ENCODE measurements around the gene CFAP74. TPM values are rescaled to one million over a fixed set of nuclear protein-coding genes. Genes with fewer than 3 reads are reported as not detected.
"Not testable (repeated sequence)": the region's sequence is repeated elsewhere in the genome, so short reads cannot be mapped to it uniquely, and the experiment has no call there.

CFAP74 gene
- total RNA-seq, 1 donor from 2014 or later, result not detected

DNA sequence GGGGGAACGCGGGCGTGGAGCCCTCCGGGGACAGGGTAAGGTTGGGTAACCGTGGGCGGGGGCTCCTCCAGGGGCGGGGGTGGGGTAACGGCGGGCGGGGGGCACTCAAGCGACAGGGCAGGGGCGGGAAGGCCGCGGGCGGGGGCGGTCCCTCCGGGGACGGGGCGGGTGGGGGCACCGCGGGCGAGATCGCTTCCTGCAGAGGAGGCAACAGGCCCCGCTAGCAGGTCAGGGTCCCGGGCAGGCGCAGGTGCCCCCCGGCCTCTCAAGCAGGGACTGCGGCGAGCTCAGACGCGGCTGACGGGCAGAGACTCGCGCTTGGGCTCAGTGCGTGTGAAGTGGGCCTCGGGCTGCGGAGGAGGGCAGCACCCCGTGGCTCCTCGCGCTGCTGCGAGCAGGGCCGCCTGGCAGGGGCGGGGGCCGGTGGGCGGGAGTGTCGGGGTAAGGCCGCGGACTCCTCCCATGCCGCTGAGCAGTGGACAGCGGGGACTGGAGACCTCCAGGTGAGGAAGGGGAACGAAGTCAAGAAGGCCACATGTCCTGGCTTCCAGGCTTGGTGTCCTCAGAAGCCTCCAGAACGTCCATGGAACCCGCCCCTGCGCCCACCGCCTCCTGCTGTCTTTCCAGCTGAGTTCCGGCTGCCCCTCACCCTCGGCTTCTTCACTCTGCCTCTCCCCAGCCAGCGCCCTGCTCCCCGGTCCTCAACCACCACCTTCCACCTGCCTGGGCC, 112.1 kb downstream of the CFAP74 start:
- Histone ChIP-seq H3K4me3 (ENCODE audit: low read depth, low read length) (peak overlapping the region; percentile 96), H3K27me3 (ENCODE audit: control insufficient read depth, insufficient read depth, low read length) (peaks cover 5% of the 10 kb centered on the region), H3K36me3 (ENCODE audit: control insufficient read depth, insufficient read depth, low read length) (no peaks in the 10 kb centered on the region)
- TF ChIP-seq, protein P1, sequence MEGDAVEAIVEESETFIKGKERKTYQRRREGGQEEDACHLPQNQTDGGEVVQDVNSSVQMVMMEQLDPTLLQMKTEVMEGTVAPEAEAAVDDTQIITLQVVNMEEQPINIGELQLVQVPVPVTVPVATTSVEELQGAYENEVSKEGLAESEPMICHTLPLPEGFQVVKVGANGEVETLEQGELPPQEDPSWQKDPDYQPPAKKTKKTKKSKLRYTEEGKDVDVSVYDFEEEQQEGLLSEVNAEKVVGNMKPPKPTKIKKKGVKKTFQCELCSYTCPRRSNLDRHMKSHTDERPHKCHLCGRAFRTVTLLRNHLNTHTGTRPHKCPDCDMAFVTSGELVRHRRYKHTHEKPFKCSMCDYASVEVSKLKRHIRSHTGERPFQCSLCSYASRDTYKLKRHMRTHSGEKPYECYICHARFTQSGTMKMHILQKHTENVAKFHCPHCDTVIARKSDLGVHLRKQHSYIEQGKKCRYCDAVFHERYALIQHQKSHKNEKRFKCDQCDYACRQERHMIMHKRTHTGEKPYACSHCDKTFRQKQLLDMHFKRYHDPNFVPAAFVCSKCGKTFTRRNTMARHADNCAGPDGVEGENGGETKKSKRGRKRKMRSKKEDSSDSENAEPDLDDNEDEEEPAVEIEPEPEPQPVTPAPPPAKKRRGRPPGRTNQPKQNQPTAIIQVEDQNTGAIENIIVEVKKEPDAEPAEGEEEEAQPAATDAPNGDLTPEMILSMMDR (IDR thresholded peaks at IDR 0.05; ENCODE audit: insufficient read depth, low read length, poor library complexity, severe bottlenecking), result no peak
- no peak for DNase-seq (ENCODE audit: low read depth)

- TF ChIP-seq, protein P1 (IDR thresholded peaks at IDR 0.05; ENCODE audit: insufficient read depth, low read length, poor library complexity, severe bottlenecking), result no peak
- Histone ChIP-seq H3K4me3 (ENCODE audit: low read depth, low read length) (peak within 1 kb of the TSS; percentile 96), H3K27me3 (ENCODE audit: control insufficient read depth, insufficient read depth, low read length) (peaks cover 5% of the 10 kb centered on the region), H3K36me3 (ENCODE audit: control insufficient read depth, insufficient read depth, low read length) (no peaks in the 10 kb centered on the region)
- no peak for DNase-seq (ENCODE audit: low read depth)
Measured at GRCh38 chr1:1890506-1891348, 112.9 kb downstream of the CFAP74 start, which contains the start of gene GNB1. TSS of gene GNB1 (minus strand) at chr1:1891087. CDS start at chr1:1825453, 65,634 bp downstream.

DNA sequence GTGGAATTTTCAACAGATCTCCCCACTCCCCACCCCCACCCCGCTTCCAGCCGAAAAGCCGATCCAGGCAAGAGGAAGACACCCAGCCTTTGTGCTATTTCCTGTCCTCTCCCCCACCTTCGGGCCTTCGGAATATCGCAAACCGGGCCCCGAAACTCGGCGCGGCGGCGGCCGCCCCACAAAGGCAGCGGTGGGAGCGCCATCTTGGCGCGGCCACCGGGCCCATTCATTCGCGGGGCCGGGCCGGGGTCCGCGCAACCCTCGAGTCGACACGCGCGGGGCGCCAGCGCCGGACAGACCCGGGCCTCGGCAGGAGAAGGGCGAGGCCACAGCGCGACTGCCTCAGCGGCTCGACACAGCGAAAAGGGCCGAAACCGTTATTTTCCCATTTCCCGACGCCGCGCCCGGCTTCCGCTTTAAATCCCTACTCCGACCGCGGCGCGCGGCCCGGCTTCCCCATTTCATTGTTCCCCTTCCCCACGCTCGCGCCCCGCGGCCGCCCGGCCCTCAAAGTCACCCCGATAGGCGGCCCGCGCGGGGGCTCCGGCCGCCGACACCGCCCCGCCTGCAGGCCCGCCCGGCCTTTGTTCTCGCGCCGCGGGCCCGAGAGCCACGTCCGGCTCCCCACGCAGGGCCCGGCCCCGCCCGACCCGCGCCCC, 113.6 kb downstream of the CFAP74 start:
- Histone ChIP-seq H3K27me3 (ENCODE audit: control insufficient read depth, insufficient read depth, low read length) (no peaks in the 10 kb centered on the region), H3K4me3 (ENCODE audit: low read depth, low read length) (peak overlapping the region; percentile 96), H3K36me3 (ENCODE audit: control insufficient read depth, insufficient read depth, low read length) (no peaks in the 10 kb centered on the region)
- TF ChIP-seq, protein P1 (IDR thresholded peaks at IDR 0.05; ENCODE audit: insufficient read depth, low read length, poor library complexity, severe bottlenecking), result no peak
- no peak for DNase-seq (ENCODE audit: low read depth)

DNA sequence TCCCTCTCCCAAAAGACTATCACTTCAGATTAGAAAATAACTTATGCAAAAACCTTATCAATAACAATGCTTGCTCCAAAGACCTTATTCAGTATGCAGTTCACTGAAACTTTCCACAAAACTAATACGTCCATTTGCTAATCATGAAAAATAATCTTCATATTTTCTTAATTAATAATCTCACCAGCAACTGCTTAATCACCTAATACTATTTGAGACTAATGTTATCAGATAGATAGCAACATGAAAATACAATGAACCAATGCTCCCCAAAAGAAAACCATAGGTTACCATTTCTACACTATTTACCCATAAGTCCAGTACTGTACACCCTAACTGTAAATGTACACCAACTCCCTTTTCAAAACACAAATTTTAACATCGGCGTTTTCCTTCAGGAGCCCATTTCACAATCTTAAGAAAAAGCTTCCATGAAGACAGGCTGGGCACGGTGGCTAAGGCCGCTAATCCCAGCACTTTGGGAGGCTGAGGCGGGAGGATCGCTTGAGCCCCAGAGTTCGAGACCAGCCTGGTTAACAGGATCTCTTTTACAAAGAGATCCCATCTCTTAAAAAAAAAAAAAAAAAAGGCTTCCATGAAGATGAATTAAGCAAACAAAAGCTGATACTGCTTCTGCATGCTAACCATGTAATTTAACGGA, 114.4 kb downstream of the CFAP74 start:
- no peaks in the 10 kb centered on the region for H3K27me3 ChIP-seq (ENCODE audit: control insufficient read depth, insufficient read depth, low read length)
- TF ChIP-seq, protein P1 (IDR thresholded peaks at IDR 0.05; ENCODE audit: insufficient read depth, low read length, poor library complexity, severe bottlenecking), result no peak
- no peak for DNase-seq (ENCODE audit: low read depth)
- peak overlapping the region; percentile 96 for H3K4me3 ChIP-seq (ENCODE audit: low read depth, low read length)
- H3K36me3 ChIP-seq (ENCODE audit: control insufficient read depth, insufficient read depth, low read length), result no peaks in the 10 kb centered on the region

DNA sequence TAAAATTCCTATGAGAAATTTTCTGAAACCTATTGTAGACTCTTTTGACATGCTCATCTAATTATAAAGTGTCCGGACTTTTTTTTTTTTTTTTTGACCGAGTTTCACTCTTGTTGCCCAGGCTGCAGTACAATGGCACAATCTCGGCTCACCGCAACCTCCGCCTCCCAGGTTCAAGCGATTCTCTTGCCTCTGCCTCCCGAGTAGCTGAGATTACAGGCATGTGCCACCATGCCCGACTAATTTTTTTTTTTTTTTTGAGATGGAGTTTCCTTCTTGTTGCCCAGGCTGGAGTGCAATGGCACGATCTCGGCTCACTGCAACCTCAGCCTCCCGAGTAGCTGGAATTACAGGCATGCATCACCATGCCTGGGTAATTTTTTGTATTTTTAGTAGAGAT, 119.7 kb downstream of the CFAP74 start:
- not testable (repeated sequence) for DNase-seq (ENCODE audit: low read depth); H3K4me3 ChIP-seq (ENCODE audit: low read depth, low read length); H3K36me3 ChIP-seq (ENCODE audit: control insufficient read depth, insufficient read depth, low read length); H3K27me3 ChIP-seq (ENCODE audit: control insufficient read depth, insufficient read depth, low read length)

All from kidney epithelial cell (primary cell).